H9 (cell line): ENCODE results near the gene AIFM3. TPM values are rescaled to one million over a fixed set of nuclear protein-coding genes. Genes with fewer than 3 reads are reported as not detected.

ENCODE experiments used
- DNase-seq: peaks from one replicate; pipeline ENCODE4 v3.0.0-alpha.2; 2017
- H2AFZ ChIP-seq: one replicate; pipeline ENCODE4 v1.6.1; 2013; ENCODE audit warnings: mild to moderate bottlenecking, low read length, control low read depth, moderate library complexity
- H2AK5ac ChIP-seq: 2 replicates; pipeline ENCODE4 v1.6.1; 2013; ENCODE audit warnings: low read length, control low read depth, mixed read lengths; ENCODE audit not compliant: insufficient read length
- H2BK120ac ChIP-seq: one replicate; pipeline ENCODE4 v1.6.1; 2013; ENCODE audit warnings: low read depth, mild to moderate bottlenecking, low read length, control low read depth, inconsistent platforms; ENCODE audit not compliant: poor library complexity, severe bottlenecking
- H2BK12ac ChIP-seq: 2 replicates; pipeline ENCODE4 v1.6.1; 2013; ENCODE audit warnings: low read length, control low read depth, mixed read lengths, low read depth; ENCODE audit not compliant: insufficient read length
- H2BK15ac ChIP-seq: 2 replicates; pipeline ENCODE4 v1.6.1; 2013; ENCODE audit warnings: low read depth, low read length, control low read depth
- H2BK20ac ChIP-seq: one replicate; pipeline ENCODE4 v1.6.1; 2013; ENCODE audit warnings: low read depth, mild to moderate bottlenecking, low read length, control low read depth, inconsistent platforms; ENCODE audit not compliant: poor library complexity, severe bottlenecking
- H2BK5ac ChIP-seq: 2 replicates; pipeline ENCODE4 v1.6.1; 2013; ENCODE audit warnings: low read length, control low read depth, mixed read lengths; ENCODE audit not compliant: insufficient read length
- H3K14ac ChIP-seq: 2 replicates; pipeline ENCODE4 v1.6.1; 2013; ENCODE audit warnings: low read length, control low read depth; ENCODE audit not compliant: insufficient read depth
- H3K18ac ChIP-seq: 2 replicates; pipeline ENCODE4 v1.6.1; 2013; ENCODE audit warnings: low read depth, mild to moderate bottlenecking, mixed read lengths, low read length, control low read depth; ENCODE audit not compliant: insufficient read length
- H3K23ac ChIP-seq: 2 replicates; pipeline ENCODE4 v1.6.1; 2013; ENCODE audit warnings: low read length, control low read depth, mixed read lengths, low read depth; ENCODE audit not compliant: insufficient read length
- H3K23me2 ChIP-seq: 2 replicates; pipeline ENCODE4 v1.6.1; 2013; ENCODE audit warnings: low read depth, mild to moderate bottlenecking, mixed read lengths, low read length, control low read depth; ENCODE audit not compliant: insufficient read length, poor library complexity, severe bottlenecking
- H3K27ac ChIP-seq: 2 replicates; pipeline ENCODE4 v1.5.1; 2013; ENCODE audit warnings: low read length, control low read depth, mixed read lengths, low read depth; ENCODE audit not compliant: insufficient read length
- H3K27me3 ChIP-seq: 2 replicates; pipeline ENCODE4 v1.6.1; 2013; ENCODE audit warnings: low read length, control low read depth, inconsistent platforms; ENCODE audit not compliant: insufficient read depth
- H3K4ac ChIP-seq: 2 replicates; pipeline ENCODE4 v1.6.1; 2013; ENCODE audit warnings: low read depth, mild to moderate bottlenecking, control low read depth, inconsistent platforms, low read length, moderate library complexity
- H3K4me1 ChIP-seq: 2 replicates; pipeline ENCODE4 v1.6.1; 2013; ENCODE audit warnings: low read length, control low read depth, inconsistent platforms; ENCODE audit not compliant: insufficient read depth
- H3K4me2 ChIP-seq: 2 replicates; pipeline ENCODE4 v1.6.1; 2013; ENCODE audit warnings: low read length, control low read depth, mixed read lengths; ENCODE audit not compliant: insufficient read length, insufficient read depth
- H3K56ac ChIP-seq: 2 replicates; pipeline ENCODE4 v1.6.1; 2013; ENCODE audit warnings: low read depth, mild to moderate bottlenecking, mixed read lengths, low read length, control low read depth; ENCODE audit not compliant: insufficient read length
- H3K79me1 ChIP-seq: 2 replicates; pipeline ENCODE4 v1.6.1; 2013; ENCODE audit warnings: low read depth, mild to moderate bottlenecking, moderate library complexity, low read length, control low read depth, inconsistent platforms; ENCODE audit not compliant: insufficient read depth, poor library complexity, severe bottlenecking
- H3K79me2 ChIP-seq: 2 replicates; pipeline ENCODE4 v1.6.1; 2013; ENCODE audit warnings: low read length, control low read depth, inconsistent platforms; ENCODE audit not compliant: insufficient read depth
- H3K9ac ChIP-seq: 2 replicates; pipeline ENCODE4 v1.6.1; 2013; ENCODE audit warnings: low read length, control low read depth, mixed read lengths; ENCODE audit not compliant: insufficient read length; ENCODE audit errors: extremely low read depth
- H3K9me3 ChIP-seq: one replicate; pipeline ENCODE4 v1.6.1; 2013; ENCODE audit warnings: low read depth, low read length, inconsistent platforms; ENCODE audit not compliant: control insufficient read depth
- H3T11ph ChIP-seq: one replicate; pipeline ENCODE4 v1.6.1; 2013; ENCODE audit warnings: mild to moderate bottlenecking, low read length, control low read depth, inconsistent platforms
- H4K20me1 ChIP-seq: one replicate; pipeline ENCODE4 v1.6.1; 2013; ENCODE audit not compliant: control insufficient read depth, insufficient read length, insufficient read depth
- H4K5ac ChIP-seq: 2 replicates; pipeline ENCODE4 v1.6.1; 2013; ENCODE audit warnings: low read depth, mild to moderate bottlenecking, mixed read lengths, low read length, control low read depth; ENCODE audit not compliant: insufficient read length
- H4K8ac ChIP-seq: replicated peaks from 2 replicates; pipeline ENCODE4 v1.6.1; 2013; ENCODE audit warnings: low read length, control low read depth, mixed read lengths, low read depth; ENCODE audit not compliant: insufficient read length
- H4K91ac ChIP-seq: 2 replicates; pipeline ENCODE4 v1.6.1; 2013; ENCODE audit warnings: low read depth, mild to moderate bottlenecking, moderate library complexity, mixed read lengths, low read length, control low read depth; ENCODE audit not compliant: insufficient read length
- H3K27ac Mint-ChIP-seq, 3 experiments: 2 replicates in 2 of 3; 3 replicates in 1 of 3; pipeline ENCODE4 v1.8.0; 2020 to 2021; ENCODE audit warnings: mixed read lengths in 3 of 3, mild to moderate bottlenecking in 1 of 3, moderate library complexity in 1 of 3
- H3K27me3 Mint-ChIP-seq: 2 replicates; pipeline ENCODE4 v1.8.0; 2021; ENCODE audit warnings: low read depth, mild to moderate bottlenecking, moderate library complexity, mixed read lengths
- H3K36me3 Mint-ChIP-seq, 3 experiments: 2 replicates in 2 of 3; 3 replicates in 1 of 3; pipeline ENCODE4 v1.8.0; 2020 to 2021; ENCODE audit warnings: low read depth in 3 of 3, mixed read lengths in 3 of 3; ENCODE audit not compliant: insufficient read depth in 1 of 3
- H3K4me1 Mint-ChIP-seq, 2 experiments: 2 replicates each; pipeline ENCODE4 v1.8.0; 2020; ENCODE audit warnings: mixed read lengths in 2 of 2
- H3K4me3 Mint-ChIP-seq, 2 experiments: 2 replicates in 1 of 2; 3 replicates in 1 of 2; pipeline ENCODE4 v1.8.0; 2020 to 2021; ENCODE audit warnings: mild to moderate bottlenecking in 2 of 2, mixed read lengths in 2 of 2, moderate library complexity in 1 of 2
- H3K9me3 Mint-ChIP-seq, 2 experiments: 2 replicates in 1 of 2; 3 replicates in 1 of 2; pipeline ENCODE4 v1.8.0; 2020; ENCODE audit warnings: mild to moderate bottlenecking in 2 of 2, mixed read lengths in 2 of 2, moderate library complexity in 1 of 2
- CTCF ChIP-seq: fragments of 200-600 bp; sonication (generic); conservative IDR thresholded peaks from 3 replicates; pipeline ENCODE4 v1.8.0; 2021; ENCODE audit warnings: antibody characterized with exemption, mild to moderate bottlenecking
- WGBS: extraction: QIAGEN DNeasy Blood & Tissue Kit; methylation state at CpG from one replicate; pipeline ENCODE4 v1.1.7; 2013; ENCODE audit warnings: missing lambda C conversion rate, low lambda C conversion rate, mixed read lengths; ENCODE audit not compliant: insufficient read length; ENCODE audit errors: extremely low coverage; 5-methylcytosine and 5-hydroxymethylcytosine counted together
- total RNA-seq: library from RNA; stranded (reverse); gene quantifications from 2 replicates; pipeline ENCODE4 v1.2.1, GENCODE V29; 2021

Gene AIFM3
- total RNA-seq, 1 experiment from 2014 or later = 1.9 TPM

- H2AK5ac ChIP-seq = no peak overlapping the region
- 0 out of 2 replicates have a peak, but pooled peaks cover 2% of the 10 kb centered on the region for H3K4me1 ChIP-seq
- no peaks in the 10 kb centered on the region for H3K9me3 ChIP-seq
- H4K91ac ChIP-seq = no peak overlapping the region
- DNase-seq = no peak
- H3K9ac ChIP-seq = no peak overlapping the region
- no peak overlapping the region; a peak in 1 of 7 replicates for H3K27ac Mint-ChIP-seq
- H2BK5ac ChIP-seq = no peak overlapping the region
- H3K4ac ChIP-seq = no peak overlapping the region
- H4K5ac ChIP-seq = no peak overlapping the region
- H3K27ac ChIP-seq = no peak overlapping the region
- no peak overlapping the region for H2BK120ac ChIP-seq
- no peaks in the 10 kb centered on the region for H3K79me1 ChIP-seq
- no peaks in the 10 kb centered on the region for H4K20me1 ChIP-seq
- peaks cover 13 to 15% of the 10 kb centered on the region in 2 experiments for H3K9me3 Mint-ChIP-seq
- no peak overlapping the region for H3K56ac ChIP-seq
- H3T11ph ChIP-seq = no peak overlapping the region
- peaks cover 66% of the 10 kb centered on the region for H3K27me3 Mint-ChIP-seq
- no peak overlapping the region for H2BK20ac ChIP-seq
- no peak for TF ChIP-seq CTCF
- no peak overlapping the region for H3K18ac ChIP-seq
- no peak overlapping the region for H3K23ac ChIP-seq
- no peak overlapping the region for H4K8ac ChIP-seq
- H3K23me2 ChIP-seq = peaks cover 14% of the 10 kb centered on the region
- no peak overlapping the region for H2BK15ac ChIP-seq
- no peak overlapping the region for H3K14ac ChIP-seq
- H2BK12ac ChIP-seq = no peak overlapping the region
- peaks cover 0 to 8% (median 4%) of the 10 kb centered on the region in 3 experiments; a peak in 4 of 7 replicates for H3K36me3 Mint-ChIP-seq
- WGBS = no CpG with 5 or more reads among the region's 2 CpGs
- no peaks in the 10 kb centered on the region; the same call in 1 of the 2 replicates for H3K27me3 ChIP-seq
- H3K4me2 ChIP-seq = no peak overlapping the region
- no peak overlapping the region for H2AFZ ChIP-seq
- peaks cover 30 to 35% of the 10 kb centered on the region in 2 experiments for H3K4me1 Mint-ChIP-seq
- H3K79me2 ChIP-seq = no peaks in the 10 kb centered on the region
- H3K4me3 Mint-ChIP-seq = no peak overlapping the region; a peak in 1 of 5 replicates
Measured at GRCh38 chr22:20978419-20978818, 11.4 kb downstream of the AIFM3 start.
